Fibroblast of lung (primary cell): ENCODE data around the gene DHCR24. TPM values are rescaled to one million over a fixed set of nuclear protein-coding genes. Genes with fewer than 3 reads are reported as not detected.

Source experiments
- DNase-seq, 2 donors: peaks; one replicate each; pipeline versions ENCODE4 v3.0.0 to v3.0.0-alpha.2; 2010; ENCODE audit warnings: low read depth in 2 of 2
- H2AFZ ChIP-seq: 2 replicates; pipeline ENCODE4 v1.5.1; 2012; ENCODE audit warnings: low read length, control low read depth, inconsistent platforms
- H3K27ac ChIP-seq: 2 replicates; pipeline ENCODE4 v1.5.1; 2011; ENCODE audit warnings: low read length, control low read depth; ENCODE audit not compliant: insufficient read depth
- H3K27me3 ChIP-seq: 2 replicates; pipeline ENCODE4 v1.5.1; 2011; ENCODE audit warnings: mild to moderate bottlenecking, low read length; ENCODE audit not compliant: control insufficient read depth, insufficient read depth
- H3K36me3 ChIP-seq: 2 replicates; pipeline ENCODE4 v1.5.1; 2011; ENCODE audit warnings: low read length; ENCODE audit not compliant: control insufficient read depth, insufficient read depth
- H3K4me1 ChIP-seq: 2 replicates; pipeline ENCODE4 v1.5.1; 2011; ENCODE audit warnings: low read length; ENCODE audit not compliant: control insufficient read depth, insufficient read depth; ENCODE audit errors: extremely low read depth
- H3K4me2 ChIP-seq: 2 replicates; pipeline ENCODE4 v1.5.1; 2011; ENCODE audit warnings: low read length, control low read depth; ENCODE audit not compliant: insufficient read depth; ENCODE audit errors: extremely low read depth
- H3K4me3 ChIP-seq, 4 experiments: fragments of 200-600 bp in 1 of 4; sonication (generic) in 1 of 4; replicated peaks in 1 of 4; 2 replicates each; pipeline ENCODE4 v1.5.1; 2011 to 2016; ENCODE audit warnings: low read length in 4 of 4, low read depth in 3 of 4, mild to moderate bottlenecking in 3 of 4, control low read depth in 2 of 4, inconsistent platforms in 1 of 4, mixed read lengths in 1 of 4; ENCODE audit not compliant: insufficient read depth in 1 of 4; ENCODE audit errors: control extremely low read depth in 1 of 4
- H3K79me2 ChIP-seq: 2 replicates; pipeline ENCODE4 v1.5.1; 2012; ENCODE audit warnings: mild to moderate bottlenecking, low read length, inconsistent platforms; ENCODE audit not compliant: control insufficient read depth, insufficient read depth
- H3K9ac ChIP-seq: 2 replicates; pipeline ENCODE4 v1.5.1; 2011; ENCODE audit warnings: mild to moderate bottlenecking, low read length, control low read depth; ENCODE audit not compliant: insufficient read depth
- H3K9me3 ChIP-seq: 2 replicates; pipeline ENCODE4 v1.5.1; 2012; ENCODE audit warnings: low read depth, low read length; ENCODE audit not compliant: control insufficient read depth, insufficient read depth
- H4K20me1 ChIP-seq: 2 replicates; pipeline ENCODE4 v1.5.1; 2011; ENCODE audit warnings: low read length; ENCODE audit not compliant: control insufficient read depth, insufficient read depth; ENCODE audit errors: extremely low read depth
- CTCF ChIP-seq, 2 donors: IDR thresholded peaks in 1 of 2; conservative IDR thresholded peaks in 1 of 2; 1 replicate in 1 of 2; 2 replicates in 1 of 2; pipeline ENCODE4 v1.5.1; 2011 to 2012; ENCODE audit warnings: low read length in 2 of 2, control low read depth in 1 of 2, inconsistent platforms in 1 of 2, low read depth in 1 of 2, mild to moderate bottlenecking in 1 of 2
- EZH2 ChIP-seq: IDR thresholded peaks from 2 replicates; pipeline ENCODE4 v1.5.1; 2012; ENCODE audit warnings: low read length, control low read depth, mild to moderate bottlenecking; ENCODE audit errors: missing control alignments
- polyA plus RNA-seq, 2 donors: library from polyadenylated mRNA; depleted of rRNA in 1 of 2; stranded (reverse) in 1 of 2; unstranded in 1 of 2; fragments of >200 nt; gene quantifications; 2 replicates each; pipeline ENCODE4 v1.2.1, GENCODE V29; 2011 to 2012; ENCODE audit warnings: missing spikeins in 1 of 2
- total RNA-seq: library from RNA; depleted of rRNA; stranded (reverse); fragments of >200 nt; gene quantifications from 2 replicates; pipeline ENCODE4 v1.2.1, GENCODE V29; 2014

The DHCR24 gene
- total and polyA plus RNA-seq, 2 donors (not counting 1 experiment from before 2014, with no cell fraction given), result 217 to 329 TPM

DNA sequence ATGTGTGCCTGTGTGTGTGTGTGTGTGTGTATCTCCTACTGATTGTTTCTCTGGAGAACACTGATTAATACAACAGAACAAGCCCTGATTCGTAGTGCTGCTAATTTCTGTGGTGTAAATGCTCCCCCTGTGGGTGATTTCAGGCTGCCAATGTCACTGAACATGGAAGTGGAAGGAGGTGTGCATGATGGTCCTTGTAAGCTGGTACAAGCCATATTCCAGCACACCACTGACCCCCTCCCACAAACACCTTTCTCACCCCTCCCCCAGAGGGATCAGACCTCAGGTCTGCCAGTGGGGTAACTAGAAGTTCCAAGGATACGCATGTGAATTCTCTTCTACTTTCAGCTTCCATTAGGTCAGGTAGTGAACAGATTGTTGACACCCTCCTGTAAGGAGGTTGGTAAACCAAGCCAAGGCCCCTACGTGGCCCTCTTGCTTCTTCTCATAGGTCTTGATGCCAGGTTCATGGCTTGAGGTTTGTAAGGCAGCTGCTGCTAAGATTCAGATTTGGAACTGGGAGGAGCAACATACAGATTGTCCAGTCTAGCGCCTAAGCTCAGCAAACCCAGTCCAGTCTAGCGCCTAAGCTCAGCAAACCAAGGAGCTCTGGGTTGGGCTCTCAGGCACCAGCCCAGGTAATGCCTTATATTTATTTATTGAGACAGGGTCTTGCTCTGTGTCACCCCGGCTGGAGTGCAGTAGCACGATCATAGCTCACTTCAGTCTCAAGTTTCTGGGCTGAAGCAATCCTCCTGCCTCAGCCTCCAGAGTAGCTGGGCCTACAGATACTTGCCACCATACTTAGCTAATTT is 38.7 kb downstream of the DHCR24 start:
- no peak for DNase-seq
- H3K79me2 ChIP-seq, result no peaks in the 10 kb centered on the region

GRCh38 chr1:54846716-54847284 is 40.2 kb downstream of the DHCR24 start:
- no peaks in the 10 kb centered on the region for H3K27me3 ChIP-seq
- no peak overlapping the region for H2AFZ ChIP-seq
- H3K9ac ChIP-seq, result no peak overlapping the region
- H4K20me1 ChIP-seq, result no peaks in the 10 kb centered on the region
- H3K4me2 ChIP-seq, result no peak overlapping the region
- H3K36me3 ChIP-seq, result peaks cover 12% of the 10 kb centered on the region
- TF ChIP-seq CTCF (conservative IDR thresholded peaks at IDR 0.05 in 1 of 2, IDR thresholded peaks at IDR 0.05 in 1 of 2; ENCODE audit: low read depth in 1 of 2, low read length in 2 of 2) (no peak), EZH2 (no peak)
- no peaks in the 10 kb centered on the region for H3K9me3 ChIP-seq
- DNase-seq, result no peak
- H3K4me3 ChIP-seq, result no peak overlapping the region
- H3K4me1 ChIP-seq, result peaks cover 6% of the 10 kb centered on the region
- no peaks in the 10 kb centered on the region for H3K79me2 ChIP-seq
- H3K27ac ChIP-seq, result no peak overlapping the region

More for the DNA sequence above, 38.7 kb downstream of the DHCR24 start:
- no peaks in the 10 kb centered on the region for H4K20me1 ChIP-seq
- TF ChIP-seq CTCF (conservative IDR thresholded peaks at IDR 0.05 in 1 of 2, IDR thresholded peaks at IDR 0.05 in 1 of 2; ENCODE audit: low read depth in 1 of 2, low read length in 2 of 2), result no peak
- no peak for TF ChIP-seq EZH2
- H3K36me3 ChIP-seq, result peaks cover 24% of the 10 kb centered on the region
- no peak overlapping the region for H3K9ac ChIP-seq
- H3K4me1 ChIP-seq, result peaks cover 6% of the 10 kb centered on the region
- no peak overlapping the region for H3K27ac ChIP-seq
- no peak overlapping the region for H3K4me3 ChIP-seq
- no peaks in the 10 kb centered on the region for H3K27me3 ChIP-seq
- no peaks in the 10 kb centered on the region for H3K9me3 ChIP-seq
- no peak overlapping the region for H3K4me2 ChIP-seq
- H2AFZ ChIP-seq, result no peak overlapping the region

- DNase-seq, result no peak
- TF ChIP-seq EZH2 (no peak), CTCF (conservative IDR thresholded peaks at IDR 0.05 in 1 of 2, IDR thresholded peaks at IDR 0.05 in 1 of 2; ENCODE audit: low read depth in 1 of 2, low read length in 2 of 2) (no peak)
- Histone ChIP-seq H3K4me3 (no peak overlapping the region), H3K4me1 (peaks cover 5% of the 10 kb centered on the region), H2AFZ (no peak overlapping the region), H4K20me1 (no peaks in the 10 kb centered on the region), H3K36me3 (peaks cover 7% of the 10 kb centered on the region), H3K9ac (no peak overlapping the region), H3K27ac (no peak overlapping the region), H3K9me3 (no peaks in the 10 kb centered on the region), H3K27me3 (no peaks in the 10 kb centered on the region), H3K4me2 (no peak overlapping the region), H3K79me2 (no peaks in the 10 kb centered on the region)
Measured at GRCh38 chr1:54846301-54846700, 40.7 kb downstream of the DHCR24 start.
